GM21825 (cell line): ENCODE data around the gene DIAPH3.

ENCODE experiments used
- ATAC-seq: cut with Tn5 transposase; IDR thresholded peaks from one replicate; pipeline ENCODE4 v1.9.1; 2021; ENCODE audit warnings: mild to moderate bottlenecking, moderate library complexity; ENCODE audit not compliant: unreplicated experiment

The DIAPH3 gene

GRCh38 chr13:59793107-59793506 is 370.6 kb downstream of the DIAPH3 start:
- no peak for ATAC-seq

GRCh38 chr13:59790626-59791025 is 373.1 kb downstream of the DIAPH3 start:
- no peak for ATAC-seq

- no peak for ATAC-seq
These were observed 374.2 kb downstream of the DIAPH3 start for GRCh38 chr13:59789558-59789957.

- no peak for ATAC-seq
These were observed 376.0 kb downstream of the DIAPH3 start for GRCh38 chr13:59787679-59788078.

- no peak for ATAC-seq
These were observed 381.0 kb downstream of the DIAPH3 start for GRCh38 chr13:59782696-59783095.

GRCh38 chr13:59780058-59780457 is 383.7 kb downstream of the DIAPH3 start:
- no peak for ATAC-seq

- ATAC-seq = no peak
These were observed 386.6 kb downstream of the DIAPH3 start for GRCh38 chr13:59776924-59777690.

GRCh38 chr13:59774491-59774971 is 389.2 kb downstream of the DIAPH3 start:
- ATAC-seq = no peak

GRCh38 chr13:59771272-59771671 is 392.5 kb downstream of the DIAPH3 start:
- ATAC-seq = no peak

- ATAC-seq = no peak
These were observed 393.3 kb downstream of the DIAPH3 start for GRCh38 chr13:59770451-59770850.

GRCh38 chr13:59766236-59766635 is 397.5 kb downstream of the DIAPH3 start:
- no peak for ATAC-seq

- ATAC-seq = no peak
These were observed 408.0 kb downstream of the DIAPH3 start for GRCh38 chr13:59755632-59756290.

GRCh38 chr13:59754411-59754810 is 409.3 kb downstream of the DIAPH3 start:
- no peak for ATAC-seq

- no peak for ATAC-seq
These were observed 412.9 kb downstream of the DIAPH3 start for GRCh38 chr13:59750860-59751259.

- no peak for ATAC-seq
These were observed 415.7 kb downstream of the DIAPH3 start for GRCh38 chr13:59748046-59748445.

- no peak for ATAC-seq
These were observed 416.2 kb downstream of the DIAPH3 start for GRCh38 chr13:59747529-59747928.

- no peak for ATAC-seq
These were observed 417.3 kb downstream of the DIAPH3 start for GRCh38 chr13:59746291-59746962.

- no peak for ATAC-seq
These were observed 418.3 kb downstream of the DIAPH3 start for GRCh38 chr13:59745392-59745788.

- ATAC-seq = no peak
These were observed 418.9 kb downstream of the DIAPH3 start for GRCh38 chr13:59744747-59745391.

- no peak for ATAC-seq
These were observed 420.5 kb downstream of the DIAPH3 start for GRCh38 chr13:59743195-59743594.

- ATAC-seq = no peak
These were observed 421.3 kb downstream of the DIAPH3 start for GRCh38 chr13:59742467-59742866.
